Measurements from ENCODE around the gene RFX5. TPM values are rescaled to one million over a fixed set of nuclear protein-coding genes. Genes with fewer than 3 reads are reported as not detected.
"Not testable (repeated sequence)": the region's sequence is repeated elsewhere in the genome, so short reads cannot be mapped to it uniquely, and the experiment has no call there.

RFX5 gene
- total RNA-seq, result 10 to 100 TPM; 38.0 to 51.6 TPM
- polyA plus RNA-seq, result 10 to 100 TPM; 14.3 to 26.3 TPM
- long read RNA-seq, donor 1, transcript RFX5-215 (11 exons, 2,355 nt), result major isoform, 12 of 48 reads
- long read RNA-seq, donor 1, partial matches to known transcripts, result 22 of 48 reads
- long read RNA-seq, donor 1, other reads (novel, unspliced or antisense), result 13 of 48 reads
- long read RNA-seq, donor 2, transcript RFX5-215 (11 exons, 2,355 nt), result major isoform, 9 of 26 reads
- long read RNA-seq, donor 2, partial matches to known transcripts, result 5 of 26 reads
- long read RNA-seq, donor 2, other reads (novel, unspliced or antisense), result 11 of 26 reads

DNA sequence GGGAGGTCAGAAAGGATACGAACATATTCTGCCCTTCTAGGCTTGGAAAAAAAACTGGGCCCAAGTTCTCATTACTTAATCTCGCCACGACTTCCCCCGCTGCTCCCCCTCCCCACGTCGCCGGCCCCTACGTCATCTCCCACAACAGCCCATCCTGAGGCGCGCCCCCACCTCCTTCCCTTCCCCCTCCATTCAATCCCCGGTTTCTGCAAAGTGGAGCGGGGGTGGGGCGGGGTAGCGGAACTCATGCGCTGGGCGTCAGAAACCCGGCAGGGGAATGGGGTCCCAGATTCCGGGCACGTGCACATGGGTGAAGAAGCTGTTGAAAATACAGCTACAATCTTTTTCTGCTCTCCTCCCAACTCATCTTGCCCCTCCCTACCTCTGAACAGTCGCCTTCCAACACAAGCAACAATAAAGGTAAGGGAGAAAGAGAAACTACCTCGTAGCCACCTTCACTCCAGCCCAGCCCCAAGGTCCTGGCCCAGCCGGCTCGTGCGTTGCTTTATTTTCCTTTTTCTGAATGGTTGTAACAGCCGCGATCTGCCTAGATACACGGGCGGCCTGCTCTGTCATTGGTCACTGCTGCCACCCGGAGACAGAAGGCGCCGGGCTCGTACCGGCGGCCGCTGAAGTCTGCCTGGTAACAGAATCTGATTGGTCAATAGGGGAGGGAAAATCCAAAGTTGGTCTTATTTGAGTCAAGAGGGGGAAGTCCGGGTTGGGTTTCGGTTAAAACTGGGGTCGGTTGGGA is at the start of gene RFX5:
TSS of gene RFX5 (minus strand) at position 484 of the 754 bp plus-strand sequence. CDS start 932 bp downstream, outside the sequence.
- H3K4me3 ChIP-seq (ENCODE audit: low read length in 2 of 2), result peak within 1 kb of the TSS; percentile 63 to 91
- ATAC-seq (ENCODE audit: low FRiP score), result peak; percentile 99
- H3K4me1 ChIP-seq (ENCODE audit: control insufficient read depth in 1 of 2, insufficient read depth in 2 of 2, low read length in 2 of 2), result peaks cover 0 to 3% of the 10 kb centered on the region in 2 donors
- intact Hi-C loops (cut with DNase I), result loop anchor here (2.0 to 10.0 kb wide), 3 partner anchors 50 to 152 kb away; partner anchors contain the start of genes PSMB4 (in 2 of the 2), PIP5K1A (in 1 of the 2) and VPS72 (in 1 of the 2)
- peak; percentile 96 to 97 for DNase-seq
- 0 to 1% methylated on average over 38 of the region's 38 CpGs for WGBS, 2 donors
- H3K9me3 ChIP-seq (ENCODE audit: control insufficient read depth, low read length), result no peaks in the 10 kb centered on the region
- H3K36me3 ChIP-seq (ENCODE audit: control insufficient read depth in 1 of 2, insufficient read depth in 2 of 2, low read length in 1 of 2), result no peaks in the 10 kb centered on the region
- H3K27ac ChIP-seq (ENCODE audit: low read depth in 1 of 2, low read length in 2 of 2), result peak within 1 kb of the TSS; percentile 6 to 73
- H3K27me3 ChIP-seq (ENCODE audit: control insufficient read depth in 1 of 2, insufficient read depth in 2 of 2, low read length in 1 of 2), result no peaks in the 10 kb centered on the region

GRCh38 chr1:151396265-151396664 is 49.2 kb upstream of the RFX5 start:
- not testable (repeated sequence) for ATAC-seq (ENCODE audit: low FRiP score); H3K27ac ChIP-seq (ENCODE audit: low read depth in 1 of 2, low read length in 2 of 2); H3K4me3 ChIP-seq (ENCODE audit: low read length in 2 of 2); DNase-seq; H3K9me3 ChIP-seq (ENCODE audit: control insufficient read depth, low read length); H3K27me3 ChIP-seq (ENCODE audit: control insufficient read depth in 1 of 2, insufficient read depth in 2 of 2, low read length in 1 of 2); H3K36me3 ChIP-seq (ENCODE audit: control insufficient read depth in 1 of 2, insufficient read depth in 2 of 2, low read length in 1 of 2); H3K4me1 ChIP-seq (ENCODE audit: control insufficient read depth in 1 of 2, insufficient read depth in 2 of 2, low read length in 2 of 2)
- 63 to 79% methylated on average over 5 of the region's 5 CpGs for WGBS, 2 donors
- intact Hi-C loops (cut with DNase I), result loop anchor here in 1 of 2 donors (5.0 kb wide), 2 partner anchors 49 to 94 kb away; partner anchors contain the start of gene RFX5

DNA sequence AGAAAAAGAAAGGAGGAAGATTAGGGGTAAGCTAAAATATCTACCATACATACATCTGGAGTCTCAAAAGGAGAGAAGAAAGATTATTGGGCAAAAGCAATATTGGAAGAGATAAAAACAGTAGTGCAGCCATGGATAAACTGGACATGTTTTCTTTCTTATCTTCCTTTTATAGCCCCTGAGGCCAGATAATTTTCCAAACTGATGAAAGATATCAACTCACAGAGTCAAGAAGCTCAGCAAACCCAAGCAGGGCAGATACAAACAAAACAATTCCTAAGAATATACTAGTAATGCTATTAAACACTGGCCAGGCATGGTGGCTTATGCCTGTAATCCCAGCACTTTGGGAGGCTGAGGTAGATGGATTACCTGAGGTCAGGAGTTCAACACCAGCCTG is 46.5 kb upstream of the RFX5 start:
- H3K9me3 ChIP-seq (ENCODE audit: control insufficient read depth, low read length), result no peaks in the 10 kb centered on the region
- H3K4me1 ChIP-seq (ENCODE audit: control insufficient read depth in 1 of 2, insufficient read depth in 2 of 2, low read length in 2 of 2), result no peaks in the 10 kb centered on the region
- H3K4me3 ChIP-seq (ENCODE audit: low read length in 2 of 2), result no peak overlapping the region
- no peaks in the 10 kb centered on the region for H3K27me3 ChIP-seq (ENCODE audit: control insufficient read depth in 1 of 2, insufficient read depth in 2 of 2, low read length in 1 of 2)
- H3K36me3 ChIP-seq (ENCODE audit: control insufficient read depth in 1 of 2, insufficient read depth in 2 of 2, low read length in 1 of 2), result no peaks in the 10 kb centered on the region
- DNase-seq, result no peak
- intact Hi-C loops (cut with DNase I), result no loop called here
- no peak overlapping the region for H3K27ac ChIP-seq (ENCODE audit: low read depth in 1 of 2, low read length in 2 of 2)
- no peak for ATAC-seq (ENCODE audit: low FRiP score)

- intact Hi-C loops (cut with DNase I), result no loop called here
- Histone ChIP-seq H3K27ac (ENCODE audit: low read depth in 1 of 2, low read length in 2 of 2) (no peak overlapping the region), H3K27me3 (ENCODE audit: control insufficient read depth in 1 of 2, insufficient read depth in 2 of 2, low read length in 1 of 2) (no peaks in the 10 kb centered on the region), H3K4me1 (ENCODE audit: control insufficient read depth in 1 of 2, insufficient read depth in 2 of 2, low read length in 2 of 2) (no peaks in the 10 kb centered on the region), H3K9me3 (ENCODE audit: control insufficient read depth, low read length) (no peaks in the 10 kb centered on the region), H3K4me3 (ENCODE audit: low read length in 2 of 2) (no peak overlapping the region), H3K36me3 (ENCODE audit: control insufficient read depth in 1 of 2, insufficient read depth in 2 of 2, low read length in 1 of 2) (no peaks in the 10 kb centered on the region)
- 79 to 83% methylated on average over 3 of the region's 3 CpGs for WGBS, 2 donors
- DNase-seq (no peak), ATAC-seq (ENCODE audit: low FRiP score) (no peak)
These were observed 44.1 kb upstream of the RFX5 start for GRCh38 chr1:151391079-151391563.

DNA sequence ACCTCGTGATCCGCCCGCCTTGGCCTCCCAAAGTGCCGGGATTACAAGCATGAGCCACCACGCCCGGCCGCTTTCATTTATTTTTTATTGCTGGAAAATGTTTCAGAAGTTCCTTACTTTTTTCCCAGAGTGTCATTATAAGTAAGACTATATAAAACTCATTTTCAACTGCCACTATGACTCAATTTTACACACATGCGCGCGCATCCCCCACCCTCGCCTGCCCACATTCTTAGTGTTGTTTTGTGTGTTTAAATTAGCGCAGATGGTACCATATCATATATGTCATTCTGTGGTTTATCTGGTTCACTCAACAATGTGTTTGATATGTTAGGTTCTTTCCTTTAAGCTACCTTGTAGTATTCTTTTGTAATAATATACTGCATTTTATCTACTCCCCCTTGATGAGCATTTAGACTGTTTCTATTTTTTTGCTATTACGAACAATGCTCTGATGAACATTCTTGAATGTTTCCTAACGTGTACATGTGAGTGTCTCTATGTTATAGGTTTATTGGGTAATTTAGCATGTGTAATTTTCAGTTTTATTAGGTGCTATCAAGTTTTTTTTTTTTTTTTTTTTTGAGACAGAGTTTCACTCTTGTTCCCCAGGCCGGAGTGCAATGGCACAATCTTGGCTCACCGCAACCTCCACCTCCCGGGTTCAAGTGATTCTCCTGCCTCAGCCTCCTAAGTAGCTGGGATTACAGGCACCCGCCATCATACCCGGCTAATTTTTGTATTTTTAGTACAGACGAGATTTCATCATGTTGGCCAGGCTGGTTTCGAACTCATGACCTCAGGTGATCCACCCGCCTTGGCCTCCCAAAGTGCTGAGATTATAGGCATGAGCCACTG is 43.4 kb upstream of the RFX5 start:
- H3K4me1 ChIP-seq (ENCODE audit: control insufficient read depth in 1 of 2, insufficient read depth in 2 of 2, low read length in 2 of 2); DNase-seq; H3K27ac ChIP-seq (ENCODE audit: low read depth in 1 of 2, low read length in 2 of 2); H3K4me3 ChIP-seq (ENCODE audit: low read length in 2 of 2); H3K9me3 ChIP-seq (ENCODE audit: control insufficient read depth, low read length); ATAC-seq (ENCODE audit: low FRiP score); H3K36me3 ChIP-seq (ENCODE audit: control insufficient read depth in 1 of 2, insufficient read depth in 2 of 2, low read length in 1 of 2); H3K27me3 ChIP-seq (ENCODE audit: control insufficient read depth in 1 of 2, insufficient read depth in 2 of 2, low read length in 1 of 2); intact Hi-C loops (cut with DNase I): not testable (repeated sequence)
- WGBS, 2 donors, result 92 to 95% methylated on average over 19 to 22 of the region's 22 CpGs

DNA sequence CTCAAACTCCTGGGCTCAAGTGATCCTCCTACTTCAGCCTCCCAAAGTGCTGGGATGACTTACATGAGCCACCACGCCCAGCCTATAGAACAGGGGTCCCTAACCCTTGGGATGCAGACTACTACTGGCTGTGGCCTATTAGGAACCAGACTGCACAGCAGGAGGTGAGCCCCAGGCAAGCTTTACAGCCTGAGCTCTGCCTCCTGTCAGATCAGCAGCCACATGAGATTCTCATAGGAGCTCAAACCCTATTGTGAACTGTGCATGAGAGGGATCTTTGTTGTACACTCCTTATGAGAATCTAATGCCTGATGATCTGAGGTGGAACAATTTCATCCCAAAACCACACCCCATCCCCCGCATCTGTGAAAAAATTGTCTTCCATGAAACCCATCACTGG is 39.0 kb upstream of the RFX5 start:
- ATAC-seq (ENCODE audit: low FRiP score) (no peak), DNase-seq (no peak)
- Histone ChIP-seq H3K27ac (ENCODE audit: low read depth in 1 of 2, low read length in 2 of 2) (no peak overlapping the region), H3K36me3 (ENCODE audit: control insufficient read depth in 1 of 2, insufficient read depth in 2 of 2, low read length in 1 of 2) (no peaks in the 10 kb centered on the region), H3K4me3 (ENCODE audit: low read length in 2 of 2) (no peak overlapping the region), H3K9me3 (ENCODE audit: control insufficient read depth, low read length) (no peaks in the 10 kb centered on the region), H3K4me1 (ENCODE audit: control insufficient read depth in 1 of 2, insufficient read depth in 2 of 2, low read length in 2 of 2) (no peaks in the 10 kb centered on the region), H3K27me3 (ENCODE audit: control insufficient read depth in 1 of 2, insufficient read depth in 2 of 2, low read length in 1 of 2) (no peaks in the 10 kb centered on the region)
- 89 to 95% methylated on average over 2 of the region's 2 CpGs for whole genome bisulfite sequencing, 2 donors
- intact Hi-C loops (cut with DNase I), result no loop called here

- intact Hi-C loops (cut with DNase I), result no loop called here
These were observed 37.5 kb upstream of the RFX5 start for GRCh38 chr1:151384584-151384983.

DNA sequence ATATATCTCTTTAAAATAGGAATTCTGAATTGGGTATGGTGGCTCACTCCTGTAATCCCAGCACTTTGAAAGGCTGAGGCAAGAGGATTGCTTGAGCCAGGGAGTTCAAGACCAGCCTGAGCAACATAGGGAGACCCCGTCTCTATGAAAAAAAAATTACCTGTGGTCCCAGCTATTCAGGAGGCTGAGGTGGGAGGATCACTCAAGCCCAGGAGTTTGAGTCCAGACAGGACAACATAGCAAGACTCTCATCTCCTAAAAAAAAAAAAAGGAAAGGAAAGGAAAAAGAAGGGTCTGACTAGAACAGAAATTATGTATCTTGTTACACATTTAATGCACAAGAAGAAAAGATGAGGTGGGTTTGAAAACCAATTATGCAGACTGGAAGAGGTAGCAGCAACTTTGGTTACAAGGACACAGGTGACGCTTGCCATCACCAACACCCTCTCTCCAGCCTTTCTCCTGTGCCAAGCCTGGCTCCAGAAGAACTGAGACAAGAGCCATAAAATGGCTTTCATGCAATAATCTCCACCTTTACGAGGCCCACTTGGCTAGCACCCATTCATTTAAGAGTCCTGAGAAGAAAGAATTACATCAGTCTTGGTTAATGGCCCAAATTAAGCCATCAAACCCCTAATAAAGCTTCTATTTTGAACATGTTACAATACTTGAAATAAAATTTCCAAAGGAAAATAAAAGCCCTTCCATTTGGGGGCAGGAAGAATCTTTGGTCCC is 30.3 kb upstream of the RFX5 start:
- DNase-seq, result no peak
- Histone ChIP-seq H3K9me3 (ENCODE audit: control insufficient read depth, low read length) (no peaks in the 10 kb centered on the region), H3K36me3 (ENCODE audit: control insufficient read depth in 1 of 2, insufficient read depth in 2 of 2, low read length in 1 of 2) (no peaks in the 10 kb centered on the region), H3K4me1 (ENCODE audit: control insufficient read depth in 1 of 2, insufficient read depth in 2 of 2, low read length in 2 of 2) (no peaks in the 10 kb centered on the region), H3K27ac (ENCODE audit: low read depth in 1 of 2, low read length in 2 of 2) (no peak overlapping the region), H3K4me3 (ENCODE audit: low read length in 2 of 2) (no peak overlapping the region), H3K27me3 (ENCODE audit: control insufficient read depth in 1 of 2, insufficient read depth in 2 of 2, low read length in 1 of 2) (no peaks in the 10 kb centered on the region)
- ATAC-seq (ENCODE audit: low FRiP score), result no peak
- WGBS, 2 donors, result 69 to 71% methylated on average over 3 of the region's 3 CpGs
- intact Hi-C loops (cut with DNase I), result no loop called here

More at GRCh38 chr1:151384584-151384983, 37.5 kb upstream of the RFX5 start:
- Histone ChIP-seq H3K27me3 (ENCODE audit: control insufficient read depth in 1 of 2, insufficient read depth in 2 of 2, low read length in 1 of 2) (no peaks in the 10 kb centered on the region), H3K27ac (ENCODE audit: low read depth in 1 of 2, low read length in 2 of 2) (no peak overlapping the region), H3K36me3 (ENCODE audit: control insufficient read depth in 1 of 2, insufficient read depth in 2 of 2, low read length in 1 of 2) (no peaks in the 10 kb centered on the region), H3K4me1 (ENCODE audit: control insufficient read depth in 1 of 2, insufficient read depth in 2 of 2, low read length in 2 of 2) (no peaks in the 10 kb centered on the region), H3K4me3 (ENCODE audit: low read length in 2 of 2) (no peak overlapping the region), H3K9me3 (ENCODE audit: control insufficient read depth, low read length) (no peaks in the 10 kb centered on the region)
- DNase-seq, result no peak
- ATAC-seq (ENCODE audit: low FRiP score), result no peak
- WGBS, 2 donors, result 74 to 80% methylated on average over 3 of the region's 3 CpGs
